Mesendoderm (in vitro differentiated cells): ENCODE data around the gene TMPRSS9.

Experiments used
- DNase-seq: peaks from one replicate; pipeline ENCODE4 v3.0.0; 2013
- H2AK5ac ChIP-seq: 2 replicates; pipeline ENCODE4 v1.6.1; 2013; ENCODE audit warnings: low read length, inconsistent platforms
- H2BK120ac ChIP-seq: 2 replicates; pipeline ENCODE4 v1.6.1; 2013; ENCODE audit warnings: low read depth, mild to moderate bottlenecking, low read length, moderate library complexity, mixed read lengths
- H2BK15ac ChIP-seq: replicated peaks from 2 replicates; pipeline ENCODE4 v1.6.1; 2013; ENCODE audit warnings: low read depth, mild to moderate bottlenecking, moderate library complexity
- H2BK5ac ChIP-seq: 2 replicates; pipeline ENCODE4 v1.6.1; 2013; ENCODE audit warnings: low read length, inconsistent platforms
- H3K18ac ChIP-seq: 2 replicates; pipeline ENCODE4 v1.6.1; 2013; ENCODE audit warnings: mild to moderate bottlenecking, low read length, mixed read lengths
- H3K23ac ChIP-seq: one replicate; pipeline ENCODE4 v1.6.1; 2013; ENCODE audit warnings: low read length
- H3K27ac ChIP-seq: 2 replicates; pipeline ENCODE4 v1.5.1; 2013; ENCODE audit warnings: low read depth, mild to moderate bottlenecking, inconsistent platforms, low read length, moderate library complexity
- H3K27me3 ChIP-seq: 2 replicates; pipeline ENCODE4 v1.6.1; 2013; ENCODE audit warnings: low read length, control low read depth, mild to moderate bottlenecking, inconsistent platforms; ENCODE audit not compliant: insufficient read depth, poor library complexity
- H3K36me3 ChIP-seq: 2 replicates; pipeline ENCODE4 v1.6.1; 2013; ENCODE audit warnings: low read length, inconsistent platforms; ENCODE audit not compliant: control insufficient read depth, insufficient read depth
- H3K4ac ChIP-seq: one replicate; pipeline ENCODE4 v1.6.1; 2013; ENCODE audit warnings: low read depth, mild to moderate bottlenecking, low read length, moderate library complexity
- H3K4me1 ChIP-seq: 2 replicates; pipeline ENCODE4 v1.6.1; 2013; ENCODE audit warnings: low read depth, low read length, inconsistent platforms; ENCODE audit not compliant: control insufficient read depth
- H3K4me2 ChIP-seq: 2 replicates; pipeline ENCODE4 v1.6.1; 2013; ENCODE audit warnings: low read length
- H3K4me3 ChIP-seq: 2 replicates; pipeline ENCODE4 v1.5.1; 2013; ENCODE audit warnings: mild to moderate bottlenecking, low read length
- H3K56ac ChIP-seq: one replicate; pipeline ENCODE4 v1.6.1; 2013; ENCODE audit warnings: low read length
- H3K79me1 ChIP-seq: 2 replicates; pipeline ENCODE4 v1.6.1; 2013; ENCODE audit warnings: low read length, inconsistent platforms
- H3K79me2 ChIP-seq: 2 replicates; pipeline ENCODE4 v1.6.1; 2013; ENCODE audit warnings: mild to moderate bottlenecking, low read length; ENCODE audit not compliant: control insufficient read depth, insufficient read depth
- H3K9ac ChIP-seq: 2 replicates; pipeline ENCODE4 v1.6.1; 2013; ENCODE audit warnings: low read length, inconsistent platforms
- H4K5ac ChIP-seq: one replicate; pipeline ENCODE4 v1.6.1; 2013; ENCODE audit warnings: low read length
- H4K8ac ChIP-seq: one replicate; pipeline ENCODE4 v1.6.1; 2013; ENCODE audit warnings: low read depth, mild to moderate bottlenecking, control low read depth, low read length, moderate library complexity
- WGBS: extraction: QIAGEN DNeasy Blood & Tissue Kit; methylation state at CpG from one replicate; pipeline ENCODE4 v1.1.7; 2013; ENCODE audit warnings: low lambda C conversion rate, missing lambda C conversion rate; ENCODE audit not compliant: insufficient coverage; ENCODE audit errors: extremely low coverage; 5-methylcytosine and 5-hydroxymethylcytosine counted together

TMPRSS9 gene

DNA sequence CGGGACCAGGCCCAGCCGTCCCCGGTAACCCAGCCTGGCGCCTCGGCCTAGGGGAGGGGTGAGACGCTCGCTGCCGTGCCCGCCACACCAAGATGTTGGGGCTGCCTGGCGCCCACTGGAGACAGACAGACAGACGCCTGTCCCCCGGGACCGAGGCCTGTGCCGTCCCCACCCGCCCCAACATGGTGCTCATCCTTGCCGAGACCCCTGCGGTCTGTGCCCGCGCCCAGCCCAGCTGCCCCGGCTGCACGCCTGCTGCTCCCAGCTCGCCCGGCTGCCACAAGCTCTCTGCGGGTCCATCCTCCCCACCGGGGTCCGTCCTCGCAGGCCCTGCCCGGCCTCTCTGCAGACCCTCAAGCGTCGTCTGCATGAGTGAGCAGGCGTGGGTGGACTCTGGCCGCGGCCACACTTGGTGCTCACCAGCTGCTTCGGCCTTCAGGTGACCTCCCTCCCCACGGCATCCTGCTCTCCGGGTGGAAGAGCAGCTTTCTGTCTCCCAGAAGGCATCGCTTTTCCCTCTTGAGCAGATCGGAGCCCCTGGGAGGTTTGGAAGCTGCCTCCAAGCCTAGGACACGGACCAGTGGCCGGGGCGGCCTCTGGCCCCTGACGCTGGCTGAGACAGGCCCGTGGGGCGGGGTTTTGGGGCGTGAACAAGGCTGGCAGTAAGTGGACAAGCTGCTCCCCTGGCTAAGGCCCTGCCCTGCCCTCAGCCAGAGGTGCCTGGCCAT is 6.7 kb upstream of the TMPRSS9 start:
- WGBS, result no CpG with 5 or more reads among the region's 45 CpGs
- Histone ChIP-seq H3K4ac (no peak overlapping the region), H3K4me1 (no peaks in the 10 kb centered on the region), H4K5ac (no peak overlapping the region), H3K18ac (no peak overlapping the region), H2BK5ac (no peak overlapping the region), H4K8ac (no peak overlapping the region), H3K27me3 (no peaks in the 10 kb centered on the region), H2AK5ac (no peak overlapping the region), H3K4me2 (no peak overlapping the region), H3K79me2 (no peaks in the 10 kb centered on the region), H3K9ac (no peak overlapping the region), H3K56ac (no peak overlapping the region), H3K79me1 (no peaks in the 10 kb centered on the region), H2BK15ac (no peak overlapping the region), H3K4me3 (no peak overlapping the region), H3K27ac (no peak overlapping the region), H2BK120ac (no peak overlapping the region), H3K23ac (no peak overlapping the region), H3K36me3 (no peaks in the 10 kb centered on the region)
- DNase-seq, result no peak

- Histone ChIP-seq H2BK120ac (no peak overlapping the region), H3K23ac (no peak overlapping the region), H3K4me3 (no peak overlapping the region), H3K4ac (no peak overlapping the region), H4K5ac (no peak overlapping the region), H4K8ac (no peak overlapping the region), H3K27me3 (no peaks in the 10 kb centered on the region), H3K79me2 (no peaks in the 10 kb centered on the region), H3K36me3 (no peaks in the 10 kb centered on the region), H3K27ac (no peak overlapping the region), H2BK15ac (no peak overlapping the region), H3K9ac (no peak overlapping the region), H3K79me1 (no peaks in the 10 kb centered on the region), H2BK5ac (no peak overlapping the region), H3K56ac (no peak overlapping the region), H3K4me1 (no peaks in the 10 kb centered on the region), H2AK5ac (no peak overlapping the region), H3K4me2 (no peak overlapping the region), H3K18ac (no peak overlapping the region)
- DNase-seq, result no peak
- no CpG with 5 or more reads among the region's 34 CpGs for WGBS
Measured at GRCh38 chr19:2353887-2354592, 6.0 kb upstream of the TMPRSS9 start.

DNA sequence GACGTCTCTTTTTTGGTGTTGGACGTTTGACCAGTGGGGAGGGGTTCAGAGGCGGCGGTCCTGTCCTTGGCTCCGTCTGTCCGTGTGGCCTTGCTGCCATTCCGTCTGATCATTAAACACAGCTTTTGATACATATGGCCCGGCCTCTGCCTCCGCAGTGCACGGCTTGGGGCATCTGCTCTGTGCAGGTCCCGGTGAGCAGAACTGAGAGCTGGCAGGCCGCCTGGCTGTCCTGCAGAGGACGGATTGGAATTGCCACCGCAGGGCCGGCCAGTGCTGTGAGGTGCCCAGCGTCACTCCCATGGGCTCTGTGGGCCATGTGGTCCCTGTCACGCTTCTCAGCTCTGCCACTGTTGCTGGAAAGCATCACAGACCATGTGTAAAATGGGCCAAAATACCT is 5.4 kb upstream of the TMPRSS9 start:
- no peak overlapping the region for H3K4ac ChIP-seq
- H3K56ac ChIP-seq, result no peak overlapping the region
- no peaks in the 10 kb centered on the region for H3K4me1 ChIP-seq
- H3K23ac ChIP-seq, result no peak overlapping the region
- no peak overlapping the region for H2BK120ac ChIP-seq
- H4K5ac ChIP-seq, result no peak overlapping the region
- no peak for DNase-seq
- no peak overlapping the region for H3K27ac ChIP-seq
- no CpG with 5 or more reads among the region's 17 CpGs for WGBS
- no peak overlapping the region for H3K4me2 ChIP-seq
- no peaks in the 10 kb centered on the region for H3K79me2 ChIP-seq
- H3K36me3 ChIP-seq, result no peaks in the 10 kb centered on the region
- H3K27me3 ChIP-seq, result no peaks in the 10 kb centered on the region
- no peak overlapping the region for H3K9ac ChIP-seq
- H2AK5ac ChIP-seq, result no peak overlapping the region
- no peak overlapping the region for H3K18ac ChIP-seq
- no peak overlapping the region for H3K4me3 ChIP-seq
- H3K79me1 ChIP-seq, result no peaks in the 10 kb centered on the region
- no peak overlapping the region for H2BK5ac ChIP-seq
- no peak overlapping the region for H4K8ac ChIP-seq
- H2BK15ac ChIP-seq, result no peak overlapping the region

- Histone ChIP-seq H4K8ac (no peak overlapping the region), H4K5ac (no peak overlapping the region), H3K4ac (no peak overlapping the region), H2BK120ac (no peak overlapping the region), H3K79me2 (no peaks in the 10 kb centered on the region), H3K56ac (no peak overlapping the region), H2BK15ac (no peak overlapping the region), H3K4me1 (no peaks in the 10 kb centered on the region), H3K27me3 (no peaks in the 10 kb centered on the region), H2BK5ac (no peak overlapping the region), H3K23ac (no peak overlapping the region), H3K9ac (no peak overlapping the region), H2AK5ac (no peak overlapping the region), H3K18ac (no peak overlapping the region), H3K36me3 (no peaks in the 10 kb centered on the region), H3K4me2 (no peak overlapping the region), H3K79me1 (no peaks in the 10 kb centered on the region), H3K4me3 (no peak overlapping the region), H3K27ac (no peak overlapping the region)
- DNase-seq, result no peak
- WGBS, result no CpG with 5 or more reads among the region's 24 CpGs
Measured at GRCh38 chr19:2355168-2356035, 4.7 kb upstream of the TMPRSS9 start.

DNA sequence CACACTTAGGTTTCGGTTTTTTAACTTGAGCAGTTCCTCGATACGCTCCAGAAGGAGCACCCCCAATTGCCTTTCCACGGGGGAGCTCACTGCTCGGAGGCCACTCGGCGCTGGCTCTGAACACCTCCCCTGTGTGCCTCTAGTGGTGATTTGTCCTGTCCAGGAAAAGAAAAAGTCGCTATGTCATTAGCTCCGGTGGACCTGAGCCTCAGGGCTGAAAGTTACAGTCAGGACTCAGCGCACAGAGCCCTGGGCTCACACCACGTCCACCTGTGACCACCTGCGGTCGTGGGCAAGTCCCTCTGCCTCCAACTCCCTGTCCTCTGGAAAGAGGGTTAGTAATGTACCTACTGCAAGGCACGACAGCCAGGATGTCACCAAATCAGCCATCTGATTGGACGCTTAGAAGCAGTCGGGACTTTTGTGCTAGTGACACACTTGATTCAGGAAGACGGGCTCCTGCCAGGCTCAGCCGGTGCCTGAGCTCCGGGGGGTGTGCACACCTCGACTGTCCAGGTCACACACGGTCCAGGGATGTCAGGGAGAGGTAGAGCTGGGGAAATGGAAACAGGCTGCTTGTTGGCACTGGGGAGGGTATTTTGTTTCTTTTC is 3.9 kb upstream of the TMPRSS9 start:
- Histone ChIP-seq H2AK5ac (no peak overlapping the region), H2BK120ac (no peak overlapping the region), H3K23ac (no peak overlapping the region), H4K8ac (no peak overlapping the region), H2BK15ac (no peak overlapping the region), H3K4ac (no peak overlapping the region), H3K36me3 (no peaks in the 10 kb centered on the region), H3K27ac (no peak overlapping the region), H3K79me1 (no peaks in the 10 kb centered on the region), H3K4me3 (no peak overlapping the region), H3K79me2 (no peaks in the 10 kb centered on the region), H3K18ac (no peak overlapping the region), H3K4me2 (no peak overlapping the region), H2BK5ac (no peak overlapping the region), H4K5ac (no peak overlapping the region), H3K27me3 (no peaks in the 10 kb centered on the region), H3K56ac (no peak overlapping the region), H3K4me1 (no peaks in the 10 kb centered on the region), H3K9ac (no peak overlapping the region)
- DNase-seq, result no peak
- no CpG with 5 or more reads among the region's 21 CpGs for WGBS
